Activated CD8-positive, alpha-beta memory T cell treated with anti-CD3 and anti-CD28 coated beads for 24 hours (primary cell): ENCODE measurements around the gene GALNT17.

Source experiments
- DNase-seq: peaks from one replicate; pipeline ENCODE4 v3.0.0-alpha.2; 2020

The GALNT17 gene

DNA sequence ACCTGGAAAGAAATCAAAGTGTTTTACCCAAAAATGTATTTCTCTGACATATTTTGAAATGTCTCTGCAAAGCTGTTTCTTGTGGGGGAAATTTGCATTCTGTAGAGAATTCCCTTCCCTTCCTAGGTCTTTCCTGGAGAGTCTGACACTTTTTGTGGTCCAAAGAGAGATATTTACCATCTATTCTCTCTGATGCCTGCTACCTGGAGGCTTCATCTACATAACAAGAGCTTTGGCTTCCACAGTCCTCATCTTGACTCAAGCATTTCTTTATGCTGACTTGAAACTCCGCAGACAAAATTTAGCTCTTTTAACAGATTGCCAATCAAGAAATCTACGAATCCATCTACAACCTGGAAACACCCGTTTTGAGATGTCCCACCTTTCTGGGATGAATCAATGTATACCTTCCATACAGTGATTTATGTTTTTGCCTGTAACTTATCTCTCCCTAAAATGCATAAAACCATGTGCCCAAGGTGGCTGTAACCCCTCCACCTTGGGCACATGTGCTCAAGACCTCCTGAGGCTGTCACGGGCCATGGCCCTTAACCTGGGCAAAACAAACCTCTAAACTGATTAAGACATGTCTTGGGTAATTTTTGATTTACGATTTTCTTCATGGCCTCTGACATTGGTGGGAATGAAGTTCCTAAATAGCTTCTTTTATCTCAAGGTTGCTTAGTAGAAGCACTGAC is 334.7 kb downstream of the GALNT17 start:
- DNase-seq: no peak

DNA sequence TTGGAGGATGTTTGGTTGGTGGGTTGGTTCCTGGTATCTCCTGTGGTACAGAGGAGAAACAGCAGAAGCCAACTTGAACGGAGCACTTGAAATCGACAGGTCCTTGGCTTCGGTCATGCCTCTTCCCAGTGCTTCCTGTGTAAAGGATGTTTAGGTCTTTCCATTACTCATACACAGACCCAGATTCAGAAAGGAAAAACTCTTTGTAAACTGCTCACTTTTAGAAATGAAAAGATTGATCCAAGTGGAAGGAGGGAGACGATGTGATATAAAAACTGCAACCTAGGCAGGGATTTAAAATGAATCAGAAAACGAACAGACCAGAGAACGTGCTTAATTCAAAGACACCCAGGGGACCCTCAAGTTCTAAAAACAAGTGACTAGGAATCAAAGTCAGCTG is 338.4 kb downstream of the GALNT17 start:
- DNase-seq: no peak

DNA sequence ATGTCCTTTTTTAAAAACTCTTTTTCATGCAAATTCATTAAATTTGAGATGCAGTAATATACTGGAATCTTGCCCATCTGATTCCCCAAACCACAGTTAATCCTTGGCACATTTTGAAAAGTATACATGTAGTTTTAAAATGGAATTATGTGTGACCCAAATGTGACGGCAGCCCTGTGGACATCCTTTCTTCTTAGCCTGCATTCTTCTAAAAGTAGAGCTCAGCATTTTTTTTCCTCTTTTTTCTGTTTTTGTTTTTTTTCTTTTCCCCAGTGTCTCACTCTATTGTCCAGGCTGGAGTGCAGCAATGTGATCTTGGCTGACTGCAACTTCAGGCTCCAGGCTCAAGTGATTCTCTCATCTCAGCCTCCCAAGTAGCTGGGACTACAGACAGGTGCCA is 338.9 kb downstream of the GALNT17 start:
- no peak for DNase-seq

DNA sequence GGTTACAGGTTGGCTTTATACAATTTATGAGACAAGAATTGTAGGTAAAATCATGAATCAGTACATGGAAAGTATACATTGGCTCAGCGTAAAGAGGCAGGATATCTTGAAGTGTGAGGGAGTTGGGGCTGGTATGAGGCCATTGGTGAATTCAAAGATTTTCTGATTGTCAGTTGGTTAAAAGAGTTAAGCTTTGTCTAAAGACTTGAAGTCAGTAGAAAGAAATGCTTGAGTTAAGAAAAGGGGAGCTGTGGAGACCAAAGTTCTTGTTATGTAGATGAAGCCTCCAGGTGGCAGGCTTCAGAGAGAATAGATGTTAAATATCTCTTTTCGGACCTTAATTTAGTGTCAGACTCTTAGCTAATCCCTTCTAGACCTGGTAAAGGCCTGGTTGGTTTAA is 341.0 kb downstream of the GALNT17 start:
- no peak for DNase-seq

DNA sequence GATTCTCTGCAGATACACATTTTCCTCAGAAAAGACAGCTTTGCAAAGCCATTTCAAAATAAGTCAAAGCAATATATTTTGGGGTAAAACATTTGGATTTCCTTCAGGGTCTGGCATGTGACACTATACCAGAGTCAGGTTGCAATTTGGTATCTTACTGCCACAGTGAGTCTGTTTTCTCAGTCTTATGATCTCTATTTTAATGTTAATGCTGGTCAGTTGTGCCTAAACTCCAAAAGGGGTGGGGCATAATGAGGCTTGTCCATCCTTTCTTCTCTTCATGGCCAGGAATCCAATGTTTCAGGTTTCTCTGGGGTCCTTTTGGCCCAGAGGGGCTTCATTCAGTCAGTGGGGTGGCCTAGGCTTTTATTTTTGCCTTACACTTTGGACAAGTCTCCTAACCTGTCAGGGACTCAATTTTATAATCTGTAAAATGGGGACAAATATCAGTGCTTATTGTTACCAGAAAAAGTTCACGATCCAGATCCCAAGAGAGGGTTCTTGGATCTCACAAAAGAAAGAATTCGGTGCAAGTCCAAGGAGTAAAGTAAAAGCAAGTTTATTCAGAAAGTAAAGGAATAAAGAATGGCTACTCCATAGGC is 341.5 kb downstream of the GALNT17 start:
- DNase-seq: no peak

DNA sequence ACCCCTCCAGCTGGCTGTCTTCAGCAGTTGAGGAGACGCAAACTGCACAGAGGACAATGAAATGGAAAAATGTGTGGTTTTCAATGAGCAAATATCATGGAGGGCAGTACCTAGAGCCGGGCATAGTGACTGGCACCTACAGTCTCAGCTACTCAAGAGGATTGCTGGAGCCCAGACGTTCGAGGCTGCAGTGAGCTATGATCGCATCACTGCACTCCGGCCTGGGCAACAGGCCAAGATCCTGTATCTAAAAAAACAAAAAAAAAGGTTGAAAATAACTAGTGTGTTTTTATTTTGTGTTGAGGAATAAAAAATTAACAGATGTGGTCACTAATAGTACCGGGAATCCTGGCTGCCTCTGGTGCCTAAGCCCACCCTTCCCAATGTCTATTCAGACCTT is 345.5 kb downstream of the GALNT17 start:
- no peak for DNase-seq

DNA sequence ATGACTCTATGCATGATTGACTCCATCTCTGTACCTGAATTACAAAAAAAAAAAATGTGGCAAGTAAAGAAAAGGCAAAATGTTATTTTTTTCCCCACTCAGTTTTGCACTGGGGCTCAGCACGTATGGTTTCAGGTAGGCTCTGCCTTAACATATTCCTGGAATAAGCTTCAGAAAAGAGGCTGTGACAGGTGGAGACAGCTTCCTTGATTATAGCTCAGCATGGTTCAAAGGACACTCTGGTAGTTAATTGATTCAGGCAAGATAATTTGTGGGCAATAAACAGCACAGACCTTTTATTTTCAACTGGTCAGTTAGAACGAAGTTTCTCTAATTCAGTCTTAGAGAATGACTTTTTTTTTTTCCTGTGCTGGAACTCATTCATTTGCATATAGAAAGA is 347.3 kb downstream of the GALNT17 start:
- DNase-seq: no peak

DNA sequence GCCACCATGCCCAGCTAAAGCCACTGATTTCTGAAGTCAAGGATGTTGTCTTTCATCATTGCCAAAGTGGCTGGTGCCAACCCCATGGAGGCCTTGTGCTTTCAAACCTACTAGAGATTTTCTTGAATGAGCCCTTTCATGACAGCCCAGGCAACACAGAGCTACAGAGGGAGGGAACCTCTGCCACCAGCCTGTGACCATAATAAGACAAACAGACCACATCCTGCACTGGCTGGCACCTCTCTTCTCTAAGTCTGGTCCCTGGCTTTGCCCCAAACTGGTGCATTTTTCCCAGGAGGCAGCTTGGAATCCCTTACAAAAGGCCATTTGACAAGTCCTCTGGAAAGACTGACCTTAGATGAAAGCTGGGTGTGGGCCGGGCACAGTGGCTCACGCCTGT is 348.8 kb downstream of the GALNT17 start:
- DNase-seq: no peak

DNA sequence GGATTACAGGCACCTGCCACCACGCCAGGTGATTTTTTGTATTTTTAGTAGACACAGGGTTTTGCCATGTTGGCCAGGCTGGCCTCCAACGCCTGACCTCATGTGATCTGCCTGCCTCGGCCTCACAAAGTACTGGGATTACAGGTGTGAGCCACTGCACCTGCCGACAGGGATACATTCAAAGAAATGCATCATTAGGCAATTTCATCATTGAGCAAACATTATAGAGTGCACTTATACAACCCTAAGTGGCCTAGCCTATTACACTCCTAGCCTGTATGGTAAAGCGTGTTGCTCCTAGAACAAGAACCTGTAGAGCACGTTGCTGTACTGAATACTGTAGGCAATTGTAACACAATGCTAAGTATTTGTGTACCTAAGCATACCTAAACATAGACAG is 350.3 kb downstream of the GALNT17 start:
- DNase-seq: no peak

DNA sequence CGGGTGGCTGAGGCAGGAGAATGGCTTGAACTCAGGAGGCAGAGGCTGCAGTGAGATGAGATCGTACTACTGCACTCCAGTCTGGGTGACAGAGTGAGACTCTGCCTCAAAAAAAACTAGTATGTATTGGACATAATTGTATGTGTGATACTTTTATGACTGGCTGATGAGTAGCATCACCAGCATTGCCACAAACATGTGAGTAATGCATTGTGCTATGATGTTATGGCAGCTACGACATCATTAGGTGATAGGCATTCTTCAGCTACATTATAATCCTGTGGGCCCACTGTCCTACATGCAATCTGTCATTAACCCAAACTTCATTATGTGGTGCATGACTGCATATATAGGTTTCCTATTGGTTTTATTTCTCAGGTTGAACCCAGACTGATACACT is 352.4 kb downstream of the GALNT17 start:
- DNase-seq: no peak

DNA sequence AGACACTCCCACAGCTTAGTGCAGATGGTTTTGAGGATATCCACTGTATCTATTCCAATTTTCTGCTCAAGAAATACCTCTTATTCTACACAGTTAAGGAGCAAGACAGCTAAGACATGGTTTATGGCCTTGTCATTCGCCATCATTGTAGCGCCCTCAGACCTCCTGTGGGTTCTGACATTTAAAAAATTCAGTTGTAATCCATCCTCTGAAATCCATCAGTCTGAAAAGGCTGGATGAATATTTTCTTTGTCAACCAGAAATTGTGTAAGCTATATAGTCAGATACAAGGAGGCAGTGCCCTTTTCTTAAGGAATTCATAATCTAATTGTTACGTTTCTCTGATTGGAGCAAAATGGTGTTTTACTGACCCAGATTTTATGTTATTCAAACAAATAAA is 353.6 kb downstream of the GALNT17 start:
- DNase-seq: no peak

DNA sequence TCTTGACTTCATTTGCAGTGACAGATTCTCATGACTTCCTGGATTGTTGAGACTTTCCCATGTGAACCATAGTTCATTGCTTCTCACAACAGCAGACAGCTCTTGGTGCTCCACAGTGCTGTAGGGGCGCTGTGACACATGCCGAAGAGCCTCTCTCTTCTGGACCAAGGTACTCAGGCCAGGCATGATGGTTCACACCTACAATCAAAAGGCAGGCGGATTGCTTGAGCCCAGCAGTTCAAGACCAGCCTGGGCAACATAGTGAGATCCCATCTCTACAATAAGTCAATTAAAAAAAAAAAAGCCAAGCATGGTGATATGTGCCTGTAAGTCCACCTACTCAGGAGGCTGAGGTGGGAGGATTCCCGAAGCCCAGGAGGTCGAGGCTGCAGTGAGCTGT is 354.5 kb downstream of the GALNT17 start:
- no peak for DNase-seq

DNA sequence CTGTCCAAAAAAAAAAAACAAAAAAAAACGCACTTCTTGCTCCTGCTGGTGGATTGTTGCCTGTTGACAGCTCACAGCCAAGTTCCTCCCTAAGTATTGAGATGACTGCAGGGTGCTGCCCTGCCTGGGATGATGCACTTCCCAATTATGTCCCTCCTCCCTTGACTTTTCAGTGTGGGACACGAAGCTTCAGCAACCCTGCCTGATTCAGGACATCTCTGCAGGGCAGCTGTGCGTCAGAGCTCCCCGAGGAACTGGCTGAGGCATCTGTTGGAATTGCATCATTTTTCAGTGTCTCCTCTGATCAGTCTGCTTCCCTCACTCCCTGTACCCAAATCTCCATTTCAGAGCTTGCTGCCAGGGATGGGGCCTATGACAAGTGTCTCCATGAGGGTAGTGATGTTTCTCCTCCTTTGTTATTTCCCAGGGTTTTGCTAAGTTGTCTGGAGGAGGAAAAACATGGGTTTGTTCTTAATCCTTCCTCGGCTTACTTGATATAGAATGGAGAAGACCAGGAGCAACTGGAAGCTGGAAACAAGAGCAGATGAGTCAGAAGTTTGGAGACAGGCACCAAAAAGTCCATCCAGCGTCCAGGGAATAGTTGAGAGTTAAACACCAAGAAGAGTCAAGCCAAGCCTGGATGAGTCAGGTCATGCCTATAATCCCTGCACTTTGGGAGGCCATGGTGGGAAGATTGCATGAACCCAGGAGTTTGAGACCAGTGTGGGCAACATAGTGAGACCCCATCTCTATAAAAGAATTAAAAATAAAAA is 355.1 kb downstream of the GALNT17 start:
- no peak for DNase-seq

DNA sequence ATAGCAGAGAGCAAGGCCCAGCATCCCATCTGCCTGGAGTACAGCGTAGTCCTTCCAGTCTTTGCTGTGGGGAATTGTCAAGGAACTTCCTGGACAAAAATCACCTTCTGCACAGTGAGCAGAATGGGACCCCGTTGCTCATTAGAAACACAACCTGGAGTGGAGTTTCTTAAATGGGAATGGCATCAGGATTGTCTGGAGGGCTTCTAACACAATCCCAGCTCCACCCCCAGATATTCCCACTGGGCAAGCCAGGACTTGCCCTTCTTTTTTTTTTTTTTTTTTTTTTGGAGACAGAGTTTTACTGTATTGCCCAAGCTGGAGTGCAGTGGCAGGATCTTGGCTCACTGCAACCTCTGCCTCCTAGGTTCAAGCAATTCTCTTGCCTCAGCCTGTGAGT is 356.4 kb downstream of the GALNT17 start:
- no peak for DNase-seq

DNA sequence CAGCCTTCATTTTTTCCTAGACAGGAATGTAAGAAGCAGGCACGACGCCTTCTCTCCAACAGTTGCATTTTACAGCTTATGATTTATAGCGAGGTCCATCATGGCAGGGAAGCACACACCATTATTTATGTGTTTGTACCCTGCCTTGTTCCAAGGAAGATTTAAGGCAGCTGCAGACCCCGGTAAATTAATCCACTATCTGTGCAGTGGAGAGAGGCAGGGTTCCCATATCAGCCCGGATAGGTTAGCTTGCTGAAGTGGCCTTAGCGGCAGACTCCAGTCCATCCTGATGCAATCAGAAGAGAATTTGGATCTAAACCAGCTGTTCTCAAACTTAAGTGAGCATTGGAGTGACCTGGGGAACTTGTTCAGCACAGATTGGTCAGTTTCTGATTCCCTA is 359.4 kb downstream of the GALNT17 start:
- DNase-seq: no peak

DNA sequence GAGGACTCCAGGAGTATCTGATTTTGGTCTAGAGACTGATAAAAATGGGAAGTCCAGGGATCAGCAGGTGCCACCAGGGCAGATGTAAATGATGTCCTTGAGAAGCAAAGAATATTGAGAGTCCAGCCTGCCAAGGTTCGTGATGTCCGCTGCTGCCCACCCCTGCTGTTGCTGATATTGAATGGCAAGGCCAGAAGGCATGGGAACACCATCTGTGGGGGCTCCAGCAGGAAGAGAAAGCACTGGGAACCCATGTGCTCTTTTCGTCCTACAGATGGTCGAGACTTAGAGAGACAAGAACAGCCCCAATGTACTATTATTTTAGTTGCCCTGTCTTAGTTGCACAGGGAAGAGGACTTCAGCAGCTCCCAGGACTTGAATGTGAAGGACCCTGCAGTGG is 363.9 kb downstream of the GALNT17 start:
- DNase-seq: no peak

DNA sequence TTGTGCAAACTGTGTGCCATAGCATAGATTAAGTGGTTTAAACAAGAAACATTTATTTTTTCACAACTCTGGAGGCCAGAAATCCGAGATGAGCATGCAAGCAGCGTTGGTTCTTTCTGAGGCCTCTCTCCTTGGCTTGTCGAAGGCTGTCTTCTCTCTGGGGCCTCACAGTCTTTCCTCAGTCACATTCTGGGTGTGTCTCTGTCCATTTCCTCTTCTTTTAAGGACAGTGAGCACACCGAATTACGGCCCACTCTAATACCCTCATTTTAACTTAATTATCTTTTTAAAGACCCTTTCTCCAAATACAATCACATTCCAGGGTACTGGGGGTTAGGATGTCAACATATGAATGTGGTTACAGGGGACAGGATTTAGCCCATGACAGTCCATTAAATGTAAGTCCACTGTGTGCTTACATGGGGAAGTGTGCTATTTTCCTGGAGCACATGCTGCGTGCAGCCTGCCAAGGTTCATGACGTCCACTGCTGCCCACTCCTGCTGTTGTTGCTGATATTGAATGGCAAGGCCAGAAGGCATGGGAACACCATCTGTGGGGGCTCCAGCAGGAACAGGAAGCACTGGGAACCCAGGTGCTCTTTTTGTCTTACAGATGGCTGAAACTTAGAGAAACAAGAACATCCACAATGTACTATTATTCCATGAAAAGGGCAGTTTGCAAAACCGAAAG is 365.5 kb downstream of the GALNT17 start:
- no peak for DNase-seq

DNA sequence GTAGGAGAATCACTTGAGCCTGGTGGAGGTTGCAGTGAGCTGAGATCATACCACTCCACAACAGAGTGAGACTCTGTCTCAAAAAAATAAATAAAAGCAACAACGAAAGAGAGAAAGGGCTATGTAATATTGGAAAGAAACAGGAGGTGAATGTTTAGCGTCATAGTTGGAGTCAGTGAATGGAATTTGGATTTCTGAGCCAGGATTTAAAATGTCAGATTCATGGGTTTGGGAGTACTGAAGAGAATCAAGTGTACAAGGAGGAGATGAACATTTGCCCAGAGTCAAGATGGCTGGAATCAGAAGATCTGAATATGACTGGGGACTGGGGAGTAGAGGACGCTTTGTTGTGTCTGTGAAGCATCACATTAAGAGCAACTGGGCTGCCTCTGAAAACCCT is 366.4 kb downstream of the GALNT17 start:
- DNase-seq: no peak

DNA sequence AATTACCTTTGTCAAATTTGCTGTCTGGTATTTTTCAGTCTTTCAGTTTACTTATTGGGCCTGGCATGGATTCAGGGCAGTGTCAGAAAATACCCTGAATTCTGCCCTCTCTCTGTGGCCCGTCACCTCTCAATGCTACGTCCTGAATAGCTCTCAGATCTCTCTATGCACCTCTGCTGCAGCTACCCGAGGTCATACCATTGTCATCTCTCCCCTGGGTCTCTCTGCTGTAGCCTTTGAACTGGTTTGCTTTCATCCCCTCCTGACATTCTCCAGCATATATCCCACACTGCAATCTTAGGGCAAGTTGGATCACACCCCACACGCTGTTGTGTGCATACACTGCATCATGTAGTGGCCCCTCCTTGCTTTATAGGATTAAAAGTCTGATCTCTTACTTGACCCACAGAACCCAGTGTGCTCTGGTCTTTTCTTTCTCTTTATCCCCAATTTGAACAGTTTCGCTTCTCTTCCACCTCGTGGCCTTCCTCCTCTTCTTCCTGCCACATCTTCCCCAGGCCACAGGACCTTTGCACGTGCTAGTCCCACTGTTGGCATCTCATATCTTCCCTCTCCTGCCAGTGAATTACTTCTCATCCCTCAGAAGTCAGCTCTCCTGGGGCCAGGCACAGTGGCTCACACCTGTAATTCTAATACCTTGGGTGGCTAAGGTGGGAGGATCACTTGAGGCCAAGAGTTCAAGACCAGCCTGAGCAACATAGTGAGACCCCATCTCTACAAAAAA is 372.9 kb downstream of the GALNT17 start:
- DNase-seq: no peak

DNA sequence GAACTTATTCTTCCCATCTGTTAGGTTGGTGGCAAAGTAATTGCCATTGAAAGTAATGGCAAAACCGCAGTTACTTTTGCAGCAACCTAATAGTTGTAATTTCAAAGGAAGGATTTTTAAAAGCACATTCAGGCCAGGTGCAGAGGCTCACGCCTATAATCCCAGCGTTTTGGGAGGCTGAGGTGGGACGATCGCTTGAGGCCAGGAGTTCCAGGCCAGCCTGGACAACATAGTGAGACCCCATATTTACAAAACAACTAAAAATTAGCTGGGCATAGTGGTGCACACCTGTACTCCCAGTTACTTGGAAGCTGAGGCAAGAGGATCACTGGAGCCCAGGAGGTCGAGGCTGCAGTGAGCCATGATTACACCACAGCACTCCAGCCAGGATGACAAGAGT is 374.9 kb downstream of the GALNT17 start:
- DNase-seq: no peak

DNA sequence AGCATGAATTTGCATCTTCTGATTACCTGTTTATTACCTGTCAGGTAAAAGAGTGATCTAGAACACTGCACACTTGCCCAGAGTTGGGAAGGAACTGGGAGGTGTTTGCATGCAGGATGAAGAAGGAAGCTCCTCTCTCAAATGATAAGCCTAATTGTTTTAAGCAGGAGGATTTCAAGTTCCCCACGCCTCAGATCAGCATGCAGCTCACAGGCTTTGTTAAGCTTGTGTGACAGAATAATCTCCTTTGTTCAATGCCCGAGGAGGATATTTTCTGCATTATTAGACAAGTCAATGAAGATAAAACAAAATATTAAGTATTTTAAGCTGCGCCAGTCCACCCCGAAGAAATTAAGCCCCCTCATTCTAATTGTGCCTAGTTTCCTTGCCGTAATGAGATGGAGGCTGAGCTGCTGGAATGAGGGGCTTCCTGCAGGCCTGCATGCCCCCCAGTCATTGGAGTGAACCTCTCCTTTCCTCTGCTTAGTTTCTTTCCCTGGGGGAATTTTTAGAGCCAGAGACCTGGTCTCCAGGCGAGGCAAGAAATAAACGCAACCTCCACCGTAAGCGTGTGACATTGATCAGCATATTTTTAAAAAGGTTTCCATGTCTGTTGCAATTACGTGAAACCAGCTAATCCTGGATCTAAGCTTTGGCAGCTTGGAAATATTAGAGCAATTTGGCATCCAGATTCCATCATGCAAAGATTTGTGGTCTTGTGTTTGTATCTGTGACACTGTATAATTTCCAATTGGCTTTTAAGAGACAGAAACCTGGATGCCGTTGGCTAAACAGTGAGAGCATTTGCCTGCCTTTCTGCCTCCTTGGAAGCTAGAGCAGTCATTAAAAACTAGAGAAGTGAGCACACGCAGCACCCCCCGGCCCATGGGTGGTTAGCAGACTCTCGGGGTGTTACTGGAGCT is 376.0 kb downstream of the GALNT17 start:
- DNase-seq: no peak

DNA sequence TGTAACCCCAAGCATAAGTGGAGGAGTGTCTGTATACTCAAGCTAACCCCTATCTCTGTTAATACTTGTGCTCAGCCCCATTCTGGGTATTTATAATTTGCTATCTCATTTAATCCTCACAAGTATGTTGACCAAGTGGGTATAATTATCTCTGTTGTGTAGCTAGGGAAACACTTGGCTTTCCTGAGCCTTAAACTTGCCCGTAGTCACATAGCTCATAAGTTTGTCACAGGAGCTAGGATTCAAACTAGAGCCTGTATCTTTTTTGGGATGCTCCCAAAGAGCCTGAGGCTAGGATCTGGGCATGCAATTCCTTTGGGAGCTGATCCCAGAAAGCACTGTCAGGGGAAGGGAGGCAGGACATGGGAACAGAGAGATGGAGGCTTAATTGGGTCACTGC is 377.4 kb downstream of the GALNT17 start:
- DNase-seq: no peak
